SK-N-SH (cell line): ENCODE data around the gene ABL2.

ENCODE experiments used
- CHD2 ChIP-seq: fragments of 150-350 bp; IDR thresholded peaks from 2 replicates; pipeline ENCODE4 v1.6.1; 2018; ENCODE audit warnings: low read length; ENCODE audit not compliant: partially characterized antibody
- CTCF ChIP-seq: fragments of 200-600 bp; sonication (generic); IDR thresholded peaks from 2 replicates; pipeline ENCODE4 v1.6.1; 2017; ENCODE audit warnings: antibody characterized with exemption, mild to moderate bottlenecking, moderate library complexity
- GABPA ChIP-seq: IDR thresholded peaks from 2 replicates; pipeline ENCODE4 v1.4.0; 2012; ENCODE audit warnings: low read depth, mild to moderate bottlenecking
- MAX ChIP-seq: IDR thresholded peaks from 2 replicates; pipeline ENCODE4 v1.4.0; 2012; ENCODE audit warnings: low read depth
- NFIC ChIP-seq: IDR thresholded peaks from 2 replicates; pipeline ENCODE4 v1.4.0; 2012; ENCODE audit warnings: borderline replicate concordance
- POLR2AphosphoS5 ChIP-seq: IDR thresholded peaks from 2 replicates; pipeline ENCODE4 v1.6.1; 2012; ENCODE audit warnings: low read depth, low read length
- RAD21 ChIP-seq: IDR thresholded peaks from 2 replicates; pipeline ENCODE4 v1.6.1; 2012; ENCODE audit warnings: mild to moderate bottlenecking, low read length

- TF ChIP-seq CHD2 (no peak), MAX (no peak), CTCF (no peak), POLR2AphosphoS5 (no peak), RAD21 (no peak), NFIC (no peak), GABPA (no peak)
These were observed 136.5 kb downstream of the ABL2 start for GRCh38 chr1:179092896-179093461.
